Ishikawa (cell line): ENCODE results near the gene ZNF408.

Experiments
- CEBPB ChIP-seq: IDR thresholded peaks from 2 replicates; pipeline ENCODE4 v1.6.1; 2012
- EP300 ChIP-seq: IDR thresholded peaks from 2 replicates; pipeline ENCODE4 v1.6.1; 2012; ENCODE audit warnings: borderline replicate concordance
- TAF1 ChIP-seq: IDR thresholded peaks from 2 replicates; pipeline ENCODE4 v1.6.1; 2012; ENCODE audit warnings: low read depth, mild to moderate bottlenecking
- TCF12 ChIP-seq: IDR thresholded peaks from 2 replicates; pipeline ENCODE4 v1.6.1; 2012; ENCODE audit warnings: low read depth
- YY1 ChIP-seq: IDR thresholded peaks from 2 replicates; pipeline ENCODE4 v1.6.1; 2012; ENCODE audit warnings: low read depth

GRCh38 chr11:46701078-46701654 is 335 bp downstream of the ZNF408 start:
- TF ChIP-seq EP300 (no peak), YY1 (no peak), CEBPB (no peak), TAF1 (no peak; the same call in 1 of the 2 replicates), TCF12 (no peak)
